ENCODE results near the gene NOSIP.
A peak's percentile ranks its signal among the peaks of the same experiment; 100 is the strongest.

NOSIP gene

GRCh38 chr19:49573009-49573408 lies 7.3 kb downstream of the NOSIP start:
- no peak for DNase-seq (ENCODE audit: low read depth)

GRCh38 chr19:49570997-49571676 lies 9.2 kb downstream of the NOSIP start:
- DNase-seq (ENCODE audit: low read depth): no peak

GRCh38 chr19:49570138-49570856 lies 10.1 kb downstream of the NOSIP start:
- no peak for DNase-seq (ENCODE audit: low read depth)

GRCh38 chr19:49567861-49568441 lies 12.4 kb downstream of the NOSIP start:
- no peak for DNase-seq (ENCODE audit: low read depth)

GRCh38 chr19:49566302-49566701 lies 14.1 kb downstream of the NOSIP start:
- no peak for DNase-seq (ENCODE audit: low read depth)

- no peak for DNase-seq (ENCODE audit: low read depth)
These were observed 15.1 kb downstream of the NOSIP start for GRCh38 chr19:49565261-49565660.

- DNase-seq (ENCODE audit: low read depth): no peak
These were observed 15.7 kb downstream of the NOSIP start for GRCh38 chr19:49564616-49565045.

GRCh38 chr19:49560358-49560900 lies 19.9 kb downstream of the NOSIP start:
- no peak for DNase-seq (ENCODE audit: low read depth)

- DNase-seq (ENCODE audit: low read depth): no peak
These were observed 20.4 kb downstream of the NOSIP start for GRCh38 chr19:49559928-49560327.

GRCh38 chr19:49559443-49559842 lies 20.9 kb downstream of the NOSIP start:
- no peak for DNase-seq (ENCODE audit: low read depth)

- no peak for DNase-seq (ENCODE audit: low read depth)
These were observed 21.8 kb downstream of the NOSIP start for GRCh38 chr19:49558591-49558990.

GRCh38 chr19:49557641-49558325 lies 22.6 kb downstream of the NOSIP start:
- DNase-seq (ENCODE audit: low read depth): no peak

- DNase-seq (ENCODE audit: low read depth): no peak
These were observed 23.7 kb downstream of the NOSIP start for GRCh38 chr19:49556412-49557398.

GRCh38 chr19:49555600-49556411 lies 24.6 kb downstream of the NOSIP start:
- peak; percentile 71 for DNase-seq (ENCODE audit: low read depth)

- no peak for DNase-seq (ENCODE audit: low read depth)
These were observed 25.6 kb downstream of the NOSIP start for GRCh38 chr19:49554701-49555181.

GRCh38 chr19:49553451-49554271 lies 26.7 kb downstream of the NOSIP start:
- no peak for DNase-seq (ENCODE audit: low read depth)

GRCh38 chr19:49552749-49553148 lies 27.6 kb downstream of the NOSIP start:
- no peak for DNase-seq (ENCODE audit: low read depth)

- DNase-seq (ENCODE audit: low read depth): no peak
These were observed 28.8 kb downstream of the NOSIP start for GRCh38 chr19:49551531-49551930.

- DNase-seq (ENCODE audit: low read depth): no peak
These were observed 31.3 kb downstream of the NOSIP start for GRCh38 chr19:49549045-49549444.
